ENCODE results near the gene SHISAL2A. TPM values are rescaled to one million over a fixed set of nuclear protein-coding genes. Genes with fewer than 3 reads are reported as not detected.
A peak's percentile ranks its signal among the peaks of the same experiment; 100 is the strongest.
"Not testable (repeated sequence)": the region's sequence is repeated elsewhere in the genome, so short reads cannot be mapped to it uniquely, and the experiment has no call there.

SHISAL2A gene
- polyA plus RNA-seq, 3 donors, result 0.03 to 0.28 TPM; not detected in 1

DNA sequence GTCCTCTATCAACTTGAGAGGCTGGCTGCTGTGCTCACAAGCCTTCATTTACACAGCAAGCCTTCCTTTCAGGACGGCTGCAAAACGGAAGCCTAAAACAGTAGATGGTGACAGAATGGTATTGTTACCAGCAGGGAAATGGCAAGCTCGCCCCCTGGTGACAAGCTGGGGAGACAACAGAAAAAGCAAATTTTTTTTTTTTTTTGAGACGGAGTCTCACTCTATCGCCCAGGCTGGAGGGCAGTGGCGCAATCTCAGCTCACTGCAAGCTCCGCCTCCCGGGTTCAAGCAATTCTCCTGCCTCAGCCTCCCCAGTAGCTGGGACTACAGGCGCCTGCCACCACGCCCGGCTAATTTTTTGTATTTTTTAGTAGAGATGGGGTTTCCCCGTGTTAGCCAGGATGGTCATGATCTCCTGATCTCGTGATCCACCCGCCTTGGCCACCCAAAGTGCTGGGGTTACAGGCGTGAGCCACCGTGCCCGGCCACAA is 53.3 kb downstream of the SHISAL2A start:
- H3K27ac Mint-ChIP-seq, result peak overlapping the region in 2 of 7 donors; percentile 25 to 40
- H3K9ac ChIP-seq (ENCODE audit: insufficient read depth, low read length, poor library complexity, severe bottlenecking); H3K4me1 ChIP-seq (ENCODE audit: control insufficient read depth in 1 of 2, insufficient read depth in 2 of 2, low read length in 2 of 2); H3K4me3 Mint-ChIP-seq; H3K27ac ChIP-seq (ENCODE audit: low read depth in 1 of 2, low read length in 2 of 2); H3K27me3 Mint-ChIP-seq (ENCODE audit: low read depth in 3 of 3); H4K20me1 ChIP-seq (ENCODE audit: insufficient read depth, low read length); H3K4me3 ChIP-seq (replicated peaks in 1 of 3; ENCODE audit: low read depth in 2 of 3, low read length in 3 of 3); H3K9me3 ChIP-seq (replicated peaks in 1 of 2; ENCODE audit: control insufficient read depth in 1 of 2, insufficient read depth in 1 of 2, low read length in 2 of 2); H3K4me1 Mint-ChIP-seq; H3K79me2 ChIP-seq (ENCODE audit: insufficient read depth, low read length); H3K27me3 ChIP-seq (ENCODE audit: control insufficient read depth in 2 of 2, insufficient read depth in 2 of 2, low read length in 2 of 2); H3K4me2 ChIP-seq (replicated peaks; ENCODE audit: extremely low read depth, low read length, poor library complexity, severe bottlenecking); H3K9me3 Mint-ChIP-seq: not testable (repeated sequence)
- DNase-seq, result peak; percentile 65 to 78 (median 65)
- peaks cover 33 to 44% of the 10 kb centered on the region in 2 donors for H3K36me3 Mint-ChIP-seq
- Histone ChIP-seq H2AFZ (ENCODE audit: insufficient read depth, low read depth, low read length, poor library complexity, severe bottlenecking) (peak overlapping the region; percentile 25), H3K36me3 (replicated peaks in 1 of 2; ENCODE audit: control insufficient read depth in 1 of 2, insufficient read depth in 2 of 2, low read length in 2 of 2) (peaks cover 23 to 34% of the 10 kb centered on the region in 2 donors)
- intact Hi-C loops (cut with micrococcal nuclease), result loop anchor here in 1 of 2 donors (10.0 kb wide), 1 partner anchor 132 kb away; the partner anchor contains the start of gene TUT4
- TF ChIP-seq, protein P1, sequence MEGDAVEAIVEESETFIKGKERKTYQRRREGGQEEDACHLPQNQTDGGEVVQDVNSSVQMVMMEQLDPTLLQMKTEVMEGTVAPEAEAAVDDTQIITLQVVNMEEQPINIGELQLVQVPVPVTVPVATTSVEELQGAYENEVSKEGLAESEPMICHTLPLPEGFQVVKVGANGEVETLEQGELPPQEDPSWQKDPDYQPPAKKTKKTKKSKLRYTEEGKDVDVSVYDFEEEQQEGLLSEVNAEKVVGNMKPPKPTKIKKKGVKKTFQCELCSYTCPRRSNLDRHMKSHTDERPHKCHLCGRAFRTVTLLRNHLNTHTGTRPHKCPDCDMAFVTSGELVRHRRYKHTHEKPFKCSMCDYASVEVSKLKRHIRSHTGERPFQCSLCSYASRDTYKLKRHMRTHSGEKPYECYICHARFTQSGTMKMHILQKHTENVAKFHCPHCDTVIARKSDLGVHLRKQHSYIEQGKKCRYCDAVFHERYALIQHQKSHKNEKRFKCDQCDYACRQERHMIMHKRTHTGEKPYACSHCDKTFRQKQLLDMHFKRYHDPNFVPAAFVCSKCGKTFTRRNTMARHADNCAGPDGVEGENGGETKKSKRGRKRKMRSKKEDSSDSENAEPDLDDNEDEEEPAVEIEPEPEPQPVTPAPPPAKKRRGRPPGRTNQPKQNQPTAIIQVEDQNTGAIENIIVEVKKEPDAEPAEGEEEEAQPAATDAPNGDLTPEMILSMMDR (IDR thresholded peaks at IDR 0.05), result peak; percentile 79
- WGBS (ENCODE audit: insufficient coverage), result 66% methylated on average over 7 of the region's 17 CpGs

GRCh38 chr1:52686830-52687229 is 53.9 kb downstream of the SHISAL2A start:
- Histone ChIP-seq H3K79me2 (ENCODE audit: insufficient read depth, low read length) (peaks cover 3% of the 10 kb centered on the region), H4K20me1 (ENCODE audit: insufficient read depth, low read length) (no peaks in the 10 kb centered on the region), H3K27me3 (ENCODE audit: control insufficient read depth in 2 of 2, insufficient read depth in 2 of 2, low read length in 2 of 2) (no peaks in the 10 kb centered on the region), H3K27ac (ENCODE audit: low read depth in 1 of 2, low read length in 2 of 2) (no peak overlapping the region), H3K9ac (ENCODE audit: insufficient read depth, low read length, poor library complexity, severe bottlenecking) (no peak overlapping the region), H3K4me3 (replicated peaks in 1 of 3; ENCODE audit: low read depth in 2 of 3, low read length in 3 of 3) (no peak overlapping the region), H3K9me3 (replicated peaks in 1 of 2; ENCODE audit: control insufficient read depth in 1 of 2, insufficient read depth in 1 of 2, low read length in 2 of 2) (no peaks in the 10 kb centered on the region), H3K4me1 (ENCODE audit: control insufficient read depth in 1 of 2, insufficient read depth in 2 of 2, low read length in 2 of 2) (no peaks in the 10 kb centered on the region), H3K36me3 (replicated peaks in 1 of 2; ENCODE audit: control insufficient read depth in 1 of 2, insufficient read depth in 2 of 2, low read length in 2 of 2) (peaks cover 26 to 39% of the 10 kb centered on the region in 2 donors), H2AFZ (ENCODE audit: insufficient read depth, low read depth, low read length, poor library complexity, severe bottlenecking) (no peak overlapping the region), H3K4me2 (replicated peaks; ENCODE audit: extremely low read depth, low read length, poor library complexity, severe bottlenecking) (no peak overlapping the region)
- Mint-ChIP-seq H3K4me3 (no peak overlapping the region), H3K27me3 (ENCODE audit: low read depth in 3 of 3) (no peaks in the 10 kb centered on the region), H3K4me1 (peaks cover 3% of the 10 kb centered on the region), H3K27ac (peak overlapping the region in 1 of 7 donors; percentile 44), H3K36me3 (peaks cover 35 to 49% of the 10 kb centered on the region in 2 donors), H3K9me3 (peaks cover 0 to 4% (median 3%) of the 10 kb centered on the region in 7 donors)
- TF ChIP-seq, protein P1 (IDR thresholded peaks at IDR 0.05), result no peak
- intact Hi-C loops (cut with micrococcal nuclease), result loop anchor here in 1 of 2 donors (10.0 kb wide), 1 partner anchor 132 kb away; the partner anchor contains the start of gene TUT4
- no peak for DNase-seq
- WGBS (ENCODE audit: insufficient coverage), result 89% methylated on average over 4 of the region's 5 CpGs

All from CD14-positive monocyte (primary cell).